T-helper 17 cell (primary cell): ENCODE measurements around the gene AQP2. TPM values are rescaled to one million over a fixed set of nuclear protein-coding genes. Genes with fewer than 3 reads are reported as not detected.
A peak's percentile ranks its signal among the peaks of the same experiment; 100 is the strongest.
"Not testable (repeated sequence)": the region's sequence is repeated elsewhere in the genome, so short reads cannot be mapped to it uniquely, and the experiment has no call there.

Experiments used
- ATAC-seq: fragments of 150-1000 bp; cut with Tn5 transposase; 2 replicates; pipeline ENCODE4 v1.10.0; 2021; ENCODE audit warnings: mild to moderate bottlenecking, moderate library complexity
- DNase-seq, 3 donors: peaks; one replicate each; pipeline versions ENCODE4 v3.0.0 to v3.0.0-alpha.2; 2020 to 2021
- H3K9me3 ChIP-seq: one replicate; pipeline ENCODE4 v1.7.0; 2013; ENCODE audit warnings: low read length, mild to moderate bottlenecking; ENCODE audit not compliant: control insufficient read depth, poor library complexity, severe bottlenecking
- H3K27ac Mint-ChIP-seq: one replicate; pipeline ENCODE4 v1.8.0; 2022; ENCODE audit warnings: mild to moderate bottlenecking, moderate library complexity, mixed read lengths
- H3K27me3 Mint-ChIP-seq: one replicate; pipeline ENCODE4 v1.8.0; 2022; ENCODE audit warnings: mixed read lengths
- H3K36me3 Mint-ChIP-seq: one replicate; pipeline ENCODE4 v1.8.0; 2022; ENCODE audit warnings: low read depth, mixed read lengths
- H3K4me1 Mint-ChIP-seq: one replicate; pipeline ENCODE4 v1.8.0; 2022; ENCODE audit warnings: mild to moderate bottlenecking, mixed read lengths
- H3K4me3 Mint-ChIP-seq: one replicate; pipeline ENCODE4 v1.8.0; 2022; ENCODE audit warnings: mild to moderate bottlenecking, moderate library complexity, mixed read lengths
- total RNA-seq, 4 donors: library from RNA in 2 of 4; stranded (reverse) in 2 of 4; gene quantifications; one replicate each; pipeline ENCODE4 v1.2.3 and lab custom pipeline; 2022 to 2026

AQP2 gene
- total RNA-seq, 2 donors from 2014 or later, result not detected

DNA sequence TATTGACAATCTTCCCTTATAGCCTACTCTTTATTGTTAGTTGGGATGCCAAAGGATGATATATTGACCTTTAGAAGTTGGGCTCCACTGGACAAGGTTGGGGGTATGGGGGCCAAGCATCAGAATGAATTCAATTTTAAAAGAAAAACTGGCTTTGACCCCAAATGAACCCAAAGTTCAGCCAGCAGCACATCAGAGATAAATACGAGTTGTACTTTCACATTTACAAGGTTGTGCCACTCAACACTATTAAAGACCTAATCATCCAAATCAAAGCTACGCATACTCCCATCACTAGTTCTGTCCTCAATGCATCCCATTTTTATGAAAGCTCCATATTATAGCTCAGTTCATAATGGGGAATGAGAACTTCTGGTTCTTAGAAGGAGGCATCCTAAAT is 38.9 kb downstream of the AQP2 start:
- H3K27me3 Mint-ChIP-seq, DNase-seq, H3K4me3 Mint-ChIP-seq, H3K27ac Mint-ChIP-seq, ATAC-seq, H3K4me1 Mint-ChIP-seq, H3K36me3 Mint-ChIP-seq, H3K9me3 ChIP-seq: not testable (repeated sequence)

DNA sequence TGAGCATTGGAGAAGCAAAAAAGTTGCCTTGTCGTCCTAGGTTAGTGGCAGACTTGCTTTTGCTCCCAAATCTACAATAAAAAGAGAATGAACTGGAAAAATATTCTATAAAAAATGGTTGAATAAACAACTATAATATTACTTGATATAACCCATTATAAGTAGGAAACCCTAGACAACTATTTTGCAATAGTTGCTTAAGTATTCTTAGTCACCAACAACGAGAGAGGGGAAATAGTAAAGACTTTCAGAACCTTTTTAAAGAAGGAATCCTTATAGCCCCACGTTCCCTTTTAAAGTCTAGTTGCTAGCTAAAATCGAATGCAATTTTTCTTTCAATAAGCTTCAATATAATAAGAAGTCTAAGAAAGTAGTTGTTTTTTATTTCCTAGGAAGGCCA is 39.7 kb downstream of the AQP2 start:
- Mint-ChIP-seq H3K4me3 (no peak overlapping the region), H3K27me3 (no peaks in the 10 kb centered on the region), H3K4me1 (no peaks in the 10 kb centered on the region), H3K36me3 (peaks cover 9% of the 10 kb centered on the region), H3K27ac (no peak overlapping the region)
- ATAC-seq (no peak), DNase-seq (no peak)
- H3K9me3 ChIP-seq, result no peaks in the 10 kb centered on the region

GRCh38 chr12:49998453-49998852 is 47.9 kb downstream of the AQP2 start:
- Mint-ChIP-seq H3K36me3 (peaks cover 6% of the 10 kb centered on the region), H3K27me3 (no peaks in the 10 kb centered on the region), H3K4me3 (no peak overlapping the region), H3K27ac (no peak overlapping the region), H3K4me1 (no peaks in the 10 kb centered on the region)
- no peak for ATAC-seq
- DNase-seq, result no peak
- H3K9me3 ChIP-seq, result no peaks in the 10 kb centered on the region

DNA sequence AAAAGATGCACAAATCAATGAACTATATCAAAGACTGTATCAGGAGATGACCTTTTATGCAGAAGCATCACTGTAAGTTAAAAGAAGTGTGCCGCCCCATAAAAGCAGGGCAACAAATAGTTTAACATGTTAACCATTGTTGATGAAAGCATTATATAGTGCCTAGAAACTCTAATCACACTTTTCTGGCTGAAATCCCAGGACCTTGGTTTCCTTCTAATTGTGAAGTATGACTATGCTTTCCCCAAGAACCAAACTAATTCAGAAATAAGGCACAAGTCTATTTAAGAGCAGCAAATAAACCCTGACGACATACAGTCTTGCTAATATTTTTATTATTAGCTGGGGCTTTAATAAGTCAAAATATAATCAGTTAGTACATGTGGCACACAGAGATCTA is 53.1 kb downstream of the AQP2 start:
- Mint-ChIP-seq H3K27ac (no peak overlapping the region), H3K4me1 (peaks cover 6% of the 10 kb centered on the region), H3K4me3 (no peak overlapping the region), H3K27me3 (no peaks in the 10 kb centered on the region), H3K36me3 (no peaks in the 10 kb centered on the region)
- no peak for DNase-seq
- no peak for ATAC-seq
- no peaks in the 10 kb centered on the region for H3K9me3 ChIP-seq

DNA sequence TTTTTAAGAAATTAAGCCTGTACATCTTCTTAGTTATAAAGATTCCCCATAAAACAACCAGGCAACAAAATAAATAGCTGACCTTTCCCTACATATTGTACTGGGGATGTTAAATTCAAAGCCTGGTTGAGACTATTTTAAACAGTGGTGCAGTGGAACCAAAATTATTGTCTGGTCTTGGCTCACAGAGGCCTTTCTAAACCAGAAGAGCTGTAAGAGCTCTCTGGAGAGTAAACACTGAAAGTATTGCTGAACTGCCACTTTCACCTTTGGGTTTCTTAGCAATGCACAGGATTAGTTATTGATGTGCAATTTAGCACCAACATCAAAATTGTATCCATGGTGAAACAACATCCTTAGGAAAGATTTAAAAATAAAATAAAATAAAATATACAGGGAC is 54.2 kb downstream of the AQP2 start:
- ATAC-seq (no peak), DNase-seq (no peak)
- no peak overlapping the region for H3K27ac Mint-ChIP-seq
- peaks cover 9% of the 10 kb centered on the region for H3K4me1 Mint-ChIP-seq
- no peaks in the 10 kb centered on the region for H3K27me3 Mint-ChIP-seq
- H3K4me3 Mint-ChIP-seq, result no peak overlapping the region
- no peaks in the 10 kb centered on the region for H3K9me3 ChIP-seq
- peaks cover 2% of the 10 kb centered on the region for H3K36me3 Mint-ChIP-seq

- Mint-ChIP-seq H3K4me1 (peaks cover 9% of the 10 kb centered on the region), H3K4me3 (no peak overlapping the region), H3K36me3 (peaks cover 3% of the 10 kb centered on the region), H3K27ac (no peak overlapping the region), H3K27me3 (no peaks in the 10 kb centered on the region)
- ATAC-seq, result no peak
- no peak for DNase-seq
- H3K9me3 ChIP-seq, result no peaks in the 10 kb centered on the region
Measured at GRCh38 chr12:50005175-50005574, 54.6 kb downstream of the AQP2 start.

DNA sequence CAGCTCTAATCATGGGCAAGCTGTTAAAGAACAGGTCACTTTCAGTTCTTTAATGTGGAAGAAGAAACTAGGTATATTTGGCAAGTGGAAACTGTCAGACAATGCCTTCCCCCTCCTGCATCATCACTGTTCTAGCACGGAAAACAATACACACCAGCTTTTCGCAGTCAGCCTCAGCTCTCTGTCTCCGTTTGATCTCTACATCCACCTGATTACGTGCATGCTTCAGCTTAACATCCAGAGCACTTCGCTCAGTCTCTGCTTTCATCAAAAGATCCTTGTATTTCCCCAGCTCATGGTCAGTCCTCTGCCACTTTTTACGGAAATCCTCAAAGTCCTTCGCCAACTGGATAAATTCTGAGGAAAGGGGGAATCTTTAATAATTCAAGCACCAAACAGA is 55.7 kb downstream of the AQP2 start:
- peaks cover 3% of the 10 kb centered on the region for H3K36me3 Mint-ChIP-seq
- H3K27me3 Mint-ChIP-seq, result no peaks in the 10 kb centered on the region
- H3K27ac Mint-ChIP-seq, result peak overlapping the region; percentile 21
- peak; percentile 59 for ATAC-seq
- H3K4me1 Mint-ChIP-seq, result peaks cover 9% of the 10 kb centered on the region
- peak overlapping the region; percentile 15 for H3K4me3 Mint-ChIP-seq
- no peak for DNase-seq
- no peaks in the 10 kb centered on the region for H3K9me3 ChIP-seq

DNA sequence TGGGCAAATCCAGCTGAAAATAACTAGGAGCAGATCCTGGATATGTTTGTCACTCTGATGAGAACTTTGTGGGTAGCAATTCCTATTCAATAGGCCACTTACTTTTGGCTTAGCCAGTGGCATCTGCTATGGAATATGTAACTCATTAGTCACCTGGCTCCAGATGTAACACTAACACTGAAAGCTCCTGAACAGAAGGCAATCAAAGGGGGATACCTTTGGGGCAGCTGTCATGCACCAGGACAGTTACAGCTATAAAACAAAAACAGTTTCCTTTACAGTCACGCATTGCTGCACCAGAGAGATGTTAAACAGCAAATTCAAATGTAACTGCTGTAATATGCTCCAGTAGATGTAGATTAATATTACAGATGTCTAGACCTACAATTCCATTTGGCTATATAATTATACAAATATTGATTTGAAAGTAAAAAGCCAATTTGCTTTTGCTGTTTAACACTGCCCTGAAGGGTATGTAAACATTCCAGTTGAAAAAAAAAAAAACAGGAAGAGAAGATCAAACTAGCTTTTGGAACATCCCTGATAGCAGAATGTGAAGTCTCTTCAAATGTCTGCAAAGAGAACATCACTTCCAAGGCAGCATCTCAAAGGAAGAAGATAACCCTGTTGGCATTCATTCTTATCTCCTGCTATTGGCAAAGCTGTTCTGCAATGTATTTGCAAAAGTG is 56.4 kb downstream of the AQP2 start:
- Mint-ChIP-seq H3K27me3 (no peaks in the 10 kb centered on the region), H3K4me3 (peak overlapping the region; percentile 58), H3K36me3 (peaks cover 3% of the 10 kb centered on the region), H3K27ac (peak overlapping the region; percentile 21), H3K4me1 (peaks cover 9% of the 10 kb centered on the region)
- H3K9me3 ChIP-seq, result no peaks in the 10 kb centered on the region
- DNase-seq, result no peak
- no peak for ATAC-seq

Other genes with a start within 250 kb of the AQP2 start
- 10 to 100 TPM; 17.0 to 19.7 TPM for gene FMNL3, start 243.3 kb upstream of the AQP2 start, total RNA-seq
- 100 to 1,000 TPM; 325 to 376 TPM for gene TMBIM6, start 209.2 kb upstream of the AQP2 start, total RNA-seq
- gene NCKAP5L, start 122.3 kb upstream of the AQP2 start, total RNA-seq, result 1 to 10 TPM; 8.7 to 9.3 TPM
- 1 to 10 TPM; 3.6 to 4.9 TPM for gene BCDIN3D, start 107.6 kb upstream of the AQP2 start, total RNA-seq
- under 1 TPM; 0.05 to 0.68 TPM for gene FAIM2, start 46.8 kb upstream of the AQP2 start, total RNA-seq
- gene AQP5, start 11.1 kb downstream of the AQP2 start, total RNA-seq, result not detected
- gene AQP6, start 22.2 kb downstream of the AQP2 start, total RNA-seq, result not detected
- 1 to 10 TPM; 6.8 to 7.3 TPM for gene RACGAP1, start 74.8 kb downstream of the AQP2 start, total RNA-seq
- gene ASIC1, start 106.9 kb downstream of the AQP2 start, total RNA-seq, result 1 to 10 TPM in 1 of 2 donors, under 1 TPM in 1; 0.17 to 1.1 TPM
- gene SMARCD1, start 134.6 kb downstream of the AQP2 start, total RNA-seq, result 10 to 100 TPM; 74.0 to 93.6 TPM
- gene GPD1, start 153.3 kb downstream of the AQP2 start, total RNA-seq, result 1 to 10 TPM in 1 of 2 donors, under 1 TPM in 1; 0.77 to 1.0 TPM
- gene COX14, start 161.5 kb downstream of the AQP2 start, total RNA-seq, result 10 to 100 TPM; 40.1 to 45.1 TPM
- 10 to 100 TPM; 51.6 to 57.8 TPM for gene CERS5, start 216.6 kb downstream of the AQP2 start, total RNA-seq